Measurements from ENCODE around the gene RECQL5.

GRCh38 chr17:75595284-75595919 is 71.6 kb downstream of the RECQL5 start:
- TF ChIP-seq POLR2A (IDR thresholded peaks at IDR 0.05; ENCODE audit: control extremely low read depth in 1 of 2, low read depth in 2 of 2, low read length in 2 of 2) (no peak), PHF8 (conservative IDR thresholded peaks at IDR 0.05; ENCODE audit: low read depth, low read length) (no peak), SP1 (IDR thresholded peaks at IDR 0.05; ENCODE audit: low read depth, low read length) (no peak), CBX5 (IDR thresholded peaks at IDR 0.05; ENCODE audit: low read depth, low read length) (no peak), CTCF (IDR thresholded peaks at IDR 0.05; ENCODE audit: control extremely low read depth in 1 of 3, insufficient read depth in 1 of 3, low read depth in 1 of 3, low read length in 3 of 3) (no peak), MAX (IDR thresholded peaks at IDR 0.05) (no peak)

Data from H1 (cell line).